Memory B cell (primary cell): ENCODE results near the gene ARSD.

ENCODE experiments used
- ATAC-seq: fragments of 150-1000 bp; cut with Tn5 transposase; 2 replicates; pipeline ENCODE4 v1.10.0; 2021; ENCODE audit warnings: low read depth, mild to moderate bottlenecking, moderate library complexity
- DNase-seq, 2 donors: peaks; one replicate each; pipeline ENCODE4 v3.0.0; 2022; ENCODE audit warnings: low spot score in 2 of 2
- H3K27ac Mint-ChIP-seq: one replicate; pipeline ENCODE4 v1.8.0; 2022; ENCODE audit warnings: mild to moderate bottlenecking, moderate library complexity, mixed read lengths
- H3K27me3 Mint-ChIP-seq: one replicate; pipeline ENCODE4 v1.8.0; 2022; ENCODE audit warnings: mixed read lengths
- H3K36me3 Mint-ChIP-seq: one replicate; pipeline ENCODE4 v1.8.0; 2022; ENCODE audit warnings: mild to moderate bottlenecking, mixed read lengths
- H3K4me1 Mint-ChIP-seq: one replicate; pipeline ENCODE4 v1.8.0; 2022; ENCODE audit warnings: mixed read lengths
- H3K4me3 Mint-ChIP-seq: one replicate; pipeline ENCODE4 v1.8.0; 2022; ENCODE audit warnings: mild to moderate bottlenecking, moderate library complexity, mixed read lengths
- H3K9me3 Mint-ChIP-seq: one replicate; pipeline ENCODE4 v1.8.0; 2022; ENCODE audit warnings: mixed read lengths

Gene ARSD

DNA sequence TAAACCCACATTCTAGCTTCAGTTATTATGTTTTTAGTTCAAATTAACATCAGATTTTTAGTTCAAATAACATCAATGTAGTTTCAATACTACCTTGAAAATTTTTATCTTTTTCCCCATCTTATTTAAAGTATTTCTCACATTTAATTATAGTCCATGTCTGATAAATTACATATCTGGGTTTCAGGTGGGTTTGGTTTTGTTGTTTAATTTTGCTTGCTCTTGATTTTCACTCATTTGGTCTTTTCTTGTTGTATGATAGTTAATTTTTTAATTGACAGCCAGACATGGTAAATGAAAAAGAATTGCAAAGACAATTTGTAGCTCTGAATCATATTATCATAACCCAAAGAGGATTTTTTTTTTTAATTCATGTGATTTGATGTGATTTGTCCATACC, 58.5 kb downstream of the ARSD start:
- no peak for DNase-seq

GRCh38 chrX:2867206-2867605, 61.9 kb downstream of the ARSD start:
- no peak overlapping the region for H3K4me3 Mint-ChIP-seq
- H3K27me3 Mint-ChIP-seq, result peaks cover 3% of the 10 kb centered on the region
- no peaks in the 10 kb centered on the region for H3K36me3 Mint-ChIP-seq
- no peak for ATAC-seq
- DNase-seq, result no peak
- no peaks in the 10 kb centered on the region for H3K4me1 Mint-ChIP-seq
- no peaks in the 10 kb centered on the region for H3K9me3 Mint-ChIP-seq
- H3K27ac Mint-ChIP-seq, result no peak overlapping the region

More for the DNA sequence above, 58.5 kb downstream of the ARSD start:
- Mint-ChIP-seq H3K27me3 (peaks cover 3% of the 10 kb centered on the region), H3K9me3 (no peaks in the 10 kb centered on the region), H3K4me3 (no peak overlapping the region), H3K36me3 (no peaks in the 10 kb centered on the region), H3K27ac (no peak overlapping the region), H3K4me1 (no peaks in the 10 kb centered on the region)
- ATAC-seq, result no peak

DNA sequence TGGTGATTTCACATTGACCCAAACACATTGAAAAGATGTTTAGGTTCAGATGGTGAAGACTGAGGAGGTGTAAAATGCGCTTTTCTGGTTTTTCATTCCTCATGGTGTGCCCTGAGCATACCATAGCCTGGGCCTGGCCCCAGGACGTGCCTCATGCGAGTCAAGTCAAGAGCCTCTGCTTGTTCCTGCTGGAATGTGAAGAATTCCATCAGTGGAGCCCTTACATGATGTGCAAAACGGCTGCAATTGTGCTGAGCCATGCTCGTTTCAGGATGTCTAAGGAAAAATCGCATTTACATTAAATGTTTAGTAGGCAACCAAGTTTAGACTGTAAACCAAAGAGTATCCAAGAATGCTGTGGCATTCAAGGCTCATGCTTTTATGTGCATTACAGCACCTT, 65.5 kb downstream of the ARSD start:
- ATAC-seq, result no peak
- H3K4me1 Mint-ChIP-seq, result no peaks in the 10 kb centered on the region
- H3K27me3 Mint-ChIP-seq, result peaks cover 4% of the 10 kb centered on the region
- H3K4me3 Mint-ChIP-seq, result no peak overlapping the region
- H3K36me3 Mint-ChIP-seq, result no peaks in the 10 kb centered on the region
- no peak for DNase-seq
- no peaks in the 10 kb centered on the region for H3K9me3 Mint-ChIP-seq
- no peak overlapping the region for H3K27ac Mint-ChIP-seq

- H3K9me3 Mint-ChIP-seq, result no peaks in the 10 kb centered on the region
- ATAC-seq (no peak), DNase-seq (no peak)
- H3K27ac Mint-ChIP-seq, result no peak overlapping the region
- H3K27me3 Mint-ChIP-seq, result peaks cover 4% of the 10 kb centered on the region
- H3K36me3 Mint-ChIP-seq, result no peaks in the 10 kb centered on the region
- no peak overlapping the region for H3K4me3 Mint-ChIP-seq
- H3K4me1 Mint-ChIP-seq, result no peaks in the 10 kb centered on the region
Measured at GRCh38 chrX:2862404-2862803, 66.7 kb downstream of the ARSD start.

DNA sequence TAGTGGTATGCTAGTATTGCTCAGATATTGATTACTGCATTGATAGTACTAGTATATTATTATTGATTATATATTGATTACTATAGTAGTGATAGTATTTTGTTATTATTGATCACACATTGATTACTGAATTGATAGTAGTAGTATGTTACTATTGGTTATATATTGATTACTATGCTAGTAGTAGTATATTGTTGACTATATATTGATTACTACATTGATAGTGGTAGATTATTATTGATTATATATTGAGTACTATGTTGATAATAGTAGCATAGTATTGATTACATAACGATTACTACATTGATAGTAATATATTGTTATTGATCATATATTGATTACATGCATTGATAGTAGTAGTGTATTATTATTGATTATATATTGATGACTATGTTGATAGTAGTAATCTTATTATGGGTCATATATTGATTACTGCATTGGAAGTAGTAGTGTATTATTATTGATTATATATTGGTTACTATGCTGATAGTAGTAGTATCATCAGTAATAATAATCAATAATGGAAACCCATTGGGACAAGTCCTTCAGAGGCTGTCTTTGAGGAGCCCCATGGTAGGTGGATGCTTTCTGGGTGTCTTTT, 69.8 kb downstream of the ARSD start:
- Mint-ChIP-seq H3K36me3 (no peaks in the 10 kb centered on the region), H3K4me1 (no peaks in the 10 kb centered on the region), H3K27ac (no peak overlapping the region), H3K4me3 (no peak overlapping the region), H3K27me3 (peaks cover 2% of the 10 kb centered on the region), H3K9me3 (no peaks in the 10 kb centered on the region)
- ATAC-seq (no peak), DNase-seq (no peak)

- no peak for ATAC-seq
- no peaks in the 10 kb centered on the region for H3K36me3 Mint-ChIP-seq
- H3K4me1 Mint-ChIP-seq, result no peaks in the 10 kb centered on the region
- DNase-seq, result no peak
- no peaks in the 10 kb centered on the region for H3K9me3 Mint-ChIP-seq
- H3K27ac Mint-ChIP-seq, result no peak overlapping the region
- peaks cover 2% of the 10 kb centered on the region for H3K27me3 Mint-ChIP-seq
- no peak overlapping the region for H3K4me3 Mint-ChIP-seq
Measured at GRCh38 chrX:2857566-2857965, 71.6 kb downstream of the ARSD start.

GRCh38 chrX:2855761-2856160, 73.4 kb downstream of the ARSD start:
- H3K4me3 Mint-ChIP-seq, result no peak overlapping the region
- H3K27me3 Mint-ChIP-seq, result no peaks in the 10 kb centered on the region
- no peaks in the 10 kb centered on the region for H3K4me1 Mint-ChIP-seq
- no peak for DNase-seq
- no peak for ATAC-seq
- H3K36me3 Mint-ChIP-seq, result no peaks in the 10 kb centered on the region
- H3K27ac Mint-ChIP-seq, result no peak overlapping the region
- no peaks in the 10 kb centered on the region for H3K9me3 Mint-ChIP-seq

DNA sequence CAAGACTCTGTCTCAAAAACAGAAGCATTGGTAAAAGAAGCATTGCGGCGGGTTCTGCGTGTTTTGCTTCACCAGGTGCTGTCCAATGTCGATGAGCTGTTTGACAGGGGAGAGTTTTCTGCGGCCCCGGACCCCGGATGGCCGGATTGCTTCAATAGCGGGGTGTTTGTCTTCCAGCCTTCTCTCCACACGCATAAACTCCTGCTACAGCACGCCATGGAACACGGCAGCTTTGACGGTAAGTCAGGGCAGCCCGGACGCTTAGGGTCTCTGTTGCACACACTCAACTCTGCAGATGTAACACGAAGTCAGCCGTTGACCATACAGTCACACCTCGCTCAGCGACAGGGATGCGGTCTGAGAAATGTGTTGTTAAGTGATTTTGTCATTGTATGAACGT, 74.2 kb downstream of the ARSD start:
- Mint-ChIP-seq H3K9me3 (no peaks in the 10 kb centered on the region), H3K36me3 (no peaks in the 10 kb centered on the region), H3K27ac (no peak overlapping the region), H3K27me3 (no peaks in the 10 kb centered on the region), H3K4me3 (no peak overlapping the region), H3K4me1 (no peaks in the 10 kb centered on the region)
- ATAC-seq, result no peak
- DNase-seq, result no peak
